Kidney epithelial cell (primary cell): Measurements from ENCODE around the gene CMC4. TPM values are rescaled to one million over a fixed set of nuclear protein-coding genes. Genes with fewer than 3 reads are reported as not detected.

Source experiments
- DNase-seq: peaks from one replicate; pipeline ENCODE4 v3.0.0-alpha.2; 2010; ENCODE audit warnings: low read depth
- H3K27me3 ChIP-seq: 2 replicates; pipeline ENCODE4 v1.6.0; 2011; ENCODE audit warnings: low read length; ENCODE audit not compliant: control insufficient read depth, insufficient read depth
- H3K36me3 ChIP-seq: 2 replicates; pipeline ENCODE4 v1.5.1; 2011; ENCODE audit warnings: low read length; ENCODE audit not compliant: control insufficient read depth, insufficient read depth
- H3K4me3 ChIP-seq: 2 replicates; pipeline ENCODE4 v1.5.1; 2011; ENCODE audit warnings: low read depth, mild to moderate bottlenecking, control low read depth, low read length
- CTCF ChIP-seq: IDR thresholded peaks from 2 replicates; pipeline ENCODE4 v1.5.1; 2011; ENCODE audit warnings: mild to moderate bottlenecking, moderate library complexity, low read length, control low read depth, inconsistent platforms; ENCODE audit not compliant: insufficient read depth, poor library complexity, severe bottlenecking
- total RNA-seq: library from RNA; depleted of rRNA; stranded (reverse); fragments of >200 nt; gene quantifications from 2 replicates; pipeline ENCODE4 v1.2.3, GENCODE V29; 2015

Gene CMC4
- total RNA-seq, 1 donor from 2014 or later: 10.5 TPM

GRCh38 chrX:155052738-155053498 lies 18.0 kb downstream of the CMC4 start:
- no peak for DNase-seq
- H3K36me3 ChIP-seq: no peaks in the 10 kb centered on the region
- TF ChIP-seq CTCF: no peak
- no peaks in the 10 kb centered on the region for H3K27me3 ChIP-seq
- H3K4me3 ChIP-seq: no peak overlapping the region

- no peak overlapping the region for H3K4me3 ChIP-seq
- H3K27me3 ChIP-seq: no peaks in the 10 kb centered on the region
- peak; percentile 65 for TF ChIP-seq CTCF
- H3K36me3 ChIP-seq: no peaks in the 10 kb centered on the region
- no peak for DNase-seq
Measured at GRCh38 chrX:155048977-155049619, 21.8 kb downstream of the CMC4 start.

DNA sequence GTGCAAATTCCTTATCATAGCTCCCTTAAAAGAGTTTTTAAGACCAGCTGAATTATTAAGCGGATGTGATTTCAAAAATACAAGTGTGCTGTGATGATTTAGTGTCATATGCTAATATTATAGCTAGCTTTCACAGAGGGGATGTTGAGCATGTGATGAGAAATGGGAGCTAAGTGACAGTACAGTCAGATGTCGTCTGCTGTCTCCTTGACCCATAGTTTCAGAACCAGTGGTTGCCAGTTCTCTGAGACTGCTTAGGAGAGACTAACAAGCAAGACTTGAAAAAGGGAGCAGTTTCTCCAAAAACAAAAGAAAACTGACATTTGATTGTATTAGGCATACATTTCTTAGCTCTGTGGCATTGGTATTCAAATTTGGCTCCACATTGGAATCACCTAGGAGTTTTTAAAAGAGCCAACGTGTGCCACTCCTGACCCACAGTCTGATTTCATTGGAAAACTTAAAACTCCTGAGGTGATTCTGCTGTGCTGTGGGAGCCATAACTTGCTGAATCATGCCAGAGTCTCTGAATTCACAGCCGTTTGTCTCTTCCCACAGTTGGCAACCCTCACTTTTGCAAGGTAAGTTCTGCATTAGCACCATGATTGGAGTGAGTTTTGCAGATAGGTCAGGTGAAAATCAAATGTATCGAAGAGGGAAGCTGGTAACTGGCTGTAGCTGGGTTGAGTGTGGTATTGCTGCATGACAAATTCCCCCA lies 24.0 kb downstream of the CMC4 start:
- H3K4me3 ChIP-seq: no peak overlapping the region

GRCh38 chrX:155046129-155046810 lies 24.7 kb downstream of the CMC4 start:
- Histone ChIP-seq H3K4me3 (no peak overlapping the region), H3K36me3 (no peaks in the 10 kb centered on the region), H3K27me3 (no peaks in the 10 kb centered on the region)
- DNase-seq: no peak
- no peak for TF ChIP-seq CTCF

More for the DNA sequence above, 24.0 kb downstream of the CMC4 start:
- Histone ChIP-seq H3K36me3 (no peaks in the 10 kb centered on the region), H3K27me3 (no peaks in the 10 kb centered on the region)
- TF ChIP-seq CTCF: no peak
- DNase-seq: no peak

DNA sequence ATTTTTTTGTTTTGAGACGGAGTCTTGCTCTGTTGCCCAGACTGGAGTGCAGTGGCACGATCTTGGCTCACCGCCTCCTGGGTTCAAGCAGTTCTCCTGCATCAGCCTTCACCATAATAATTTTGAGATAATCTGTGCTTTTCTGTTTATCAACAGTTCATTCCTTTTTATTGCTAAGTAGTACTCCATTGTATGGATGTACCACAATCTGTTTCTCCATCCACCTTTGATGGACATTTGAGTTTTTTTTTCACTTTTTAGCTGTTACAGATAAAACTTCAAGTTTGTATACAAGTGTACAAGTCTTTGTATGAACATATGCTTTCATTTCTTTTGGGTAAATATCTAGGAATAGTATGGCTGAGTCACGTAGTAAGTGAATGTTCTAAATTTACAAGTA lies 35.2 kb downstream of the CMC4 start:
- no peak for DNase-seq
- TF ChIP-seq CTCF: no peak

More for the DNA sequence above, 35.2 kb downstream of the CMC4 start:
- Histone ChIP-seq H3K4me3 (no peak overlapping the region), H3K27me3 (no peaks in the 10 kb centered on the region), H3K36me3 (no peaks in the 10 kb centered on the region)
